ENCODE results near the gene AIMP2. TPM values are rescaled to one million over a fixed set of nuclear protein-coding genes. Genes with fewer than 3 reads are reported as not detected.
"Not testable (repeated sequence)": the region's sequence is repeated elsewhere in the genome, so short reads cannot be mapped to it uniquely, and the experiment has no call there.

AIMP2 gene
- total RNA-seq, 4 donors from 2014 or later: 6.4 to 22.5 (median 15.1) TPM

- no peak overlapping the region for H3K27ac ChIP-seq
- intact Hi-C loops (cut with DNase I; ENCODE audit: low total_unique reads): no loop called here
- no peak for DNase-seq
- no peaks in the 10 kb centered on the region for H3K36me3 ChIP-seq
- no peaks in the 10 kb centered on the region for H3K9me3 ChIP-seq
- H3K27me3 ChIP-seq: no peaks in the 10 kb centered on the region
- no peak for TF ChIP-seq POLR2A (IDR thresholded peaks at IDR 0.05)
- no peak for TF ChIP-seq CTCF (IDR thresholded peaks at IDR 0.05)
- no peak overlapping the region for H3K4me3 ChIP-seq
- H3K4me1 ChIP-seq: no peaks in the 10 kb centered on the region
These were observed 40.7 kb downstream of the AIMP2 start for GRCh38 chr7:6049780-6050179.

GRCh38 chr7:6051185-6051584 is 42.1 kb downstream of the AIMP2 start:
- DNase-seq; H3K27ac ChIP-seq; H3K4me1 ChIP-seq; H3K36me3 ChIP-seq; H3K4me3 ChIP-seq; intact Hi-C loops (cut with DNase I; ENCODE audit: low total_unique reads); H3K27me3 ChIP-seq; H3K9me3 ChIP-seq: not testable (repeated sequence)

GRCh38 chr7:6056616-6057015 is 47.5 kb downstream of the AIMP2 start:
- Histone ChIP-seq H3K36me3 (no peaks in the 10 kb centered on the region), H3K27me3 (no peaks in the 10 kb centered on the region), H3K27ac (no peak overlapping the region), H3K4me3 (no peak overlapping the region), H3K4me1 (no peaks in the 10 kb centered on the region), H3K9me3 (no peaks in the 10 kb centered on the region)
- no peak for DNase-seq
- intact Hi-C loops (cut with DNase I; ENCODE audit: low total_unique reads): no loop called here
- TF ChIP-seq CTCF (IDR thresholded peaks at IDR 0.05): no peak
- no peak for TF ChIP-seq POLR2A (IDR thresholded peaks at IDR 0.05)

GRCh38 chr7:6057316-6058129 is 48.5 kb downstream of the AIMP2 start:
- H3K4me3 ChIP-seq: no peak overlapping the region
- no peaks in the 10 kb centered on the region for H3K9me3 ChIP-seq
- no peaks in the 10 kb centered on the region for H3K27me3 ChIP-seq
- intact Hi-C loops (cut with DNase I; ENCODE audit: low total_unique reads): no loop called here
- DNase-seq: no peak
- TF ChIP-seq CTCF (IDR thresholded peaks at IDR 0.05) (no peak), POLR2A (IDR thresholded peaks at IDR 0.05) (no peak)
- H3K36me3 ChIP-seq: no peaks in the 10 kb centered on the region
- no peaks in the 10 kb centered on the region for H3K4me1 ChIP-seq
- no peak overlapping the region for H3K27ac ChIP-seq

- intact Hi-C loops (cut with DNase I; ENCODE audit: low total_unique reads); H3K4me1 ChIP-seq: not testable (repeated sequence)
These were observed 50.9 kb downstream of the AIMP2 start for GRCh38 chr7:6059941-6060340.

GRCh38 chr7:6071406-6071805 is 62.3 kb downstream of the AIMP2 start:
- Histone ChIP-seq H3K9me3 (no peaks in the 10 kb centered on the region), H3K27me3 (no peaks in the 10 kb centered on the region), H3K4me1 (no peaks in the 10 kb centered on the region), H3K36me3 (no peaks in the 10 kb centered on the region), H3K27ac (no peak overlapping the region), H3K4me3 (no peak overlapping the region)
- no peak for DNase-seq
- intact Hi-C loops (cut with DNase I; ENCODE audit: low total_unique reads): no loop called here
- TF ChIP-seq CTCF (IDR thresholded peaks at IDR 0.05): no peak
- TF ChIP-seq POLR2A (IDR thresholded peaks at IDR 0.05): no peak

More at GRCh38 chr7:6059941-6060340, 50.9 kb downstream of the AIMP2 start:
- not testable (repeated sequence) for H3K4me3 ChIP-seq, DNase-seq, H3K27me3 ChIP-seq, H3K9me3 ChIP-seq, H3K36me3 ChIP-seq, H3K27ac ChIP-seq

Small RNA genes lying within 50 kb of the gene (small RNA-seq; reads per million reads assigned to genes)
- not detected for gene RF00019
- gene RNU6-218P: not detected
- gene SNORA80D: not detected

Other genes starting within 250 kb of the AIMP2 start
- 10 to 100 TPM; 30.0 to 68.0 (median 50.2) TPM for gene RNF216, start 227.6 kb upstream of the AIMP2 start, total RNA-seq
- 1 to 10 TPM in 1 of 4 donors, under 1 TPM in 1, not detected in 2; 0.70 to 1.3 TPM for gene OCM, start 128.5 kb upstream of the AIMP2 start, total RNA-seq
- 10 to 100 TPM; 18.2 to 87.2 (median 46.6) TPM for gene CCZ1, start 110.5 kb upstream of the AIMP2 start, total RNA-seq
- 1 to 10 TPM in 2 of 4 donors, not detected in 2; 1.1 to 1.6 TPM for gene RSPH10B, start 38.6 kb upstream of the AIMP2 start, total RNA-seq
- 10 to 100 TPM in 2 of 4 donors, 1 to 10 TPM in 2; 1.0 to 21.8 (median 8.5) TPM for gene PMS2, start 223 bp upstream of the AIMP2 start, total RNA-seq
- under 1 TPM in 1 of 4 donors, not detected in 3; 0.46 TPM for gene ANKRD61, start 22.1 kb downstream of the AIMP2 start, total RNA-seq
- gene EIF2AK1, start 49.9 kb downstream of the AIMP2 start, total RNA-seq: 100 to 1,000 TPM in 2 of 4 donors, 10 to 100 TPM in 2; 57.1 to 278 (median 145) TPM
- gene USP42, start 95.7 kb downstream of the AIMP2 start, total RNA-seq: 10 to 100 TPM in 1 of 4 donors, 1 to 10 TPM in 3; 3.3 to 19.9 (median 9.4) TPM

All from uterus (tissue), 4 donors.